OCI-LY1 (cell line): ENCODE measurements around the gene FAM32A.

Experiments
- H2AFZ ChIP-seq: fragments of 200-600 bp; sonication (generic), shearing (Covaris generic); 2 replicates; pipeline ENCODE4 v1.6.0; 2014; ENCODE audit warnings: antibody characterized with exemption, mild to moderate bottlenecking, low read length
- H3F3A ChIP-seq: fragments of 200-600 bp; sonication (generic), shearing (Covaris generic); 2 replicates; pipeline ENCODE4 v1.6.0; 2014; ENCODE audit warnings: mild to moderate bottlenecking, antibody characterized with exemption, low read length, moderate library complexity; ENCODE audit not compliant: insufficient read depth
- H3K27ac ChIP-seq: fragments of 200-600 bp; sonication (generic); 2 replicates; pipeline ENCODE4 v1.5.1; 2014; ENCODE audit warnings: low read length, mixed run types, mild to moderate bottlenecking, low read depth; ENCODE audit not compliant: poor library complexity, severe bottlenecking
- H3K27me3 ChIP-seq: fragments of 200-600 bp; sonication (generic); 2 replicates; pipeline ENCODE4 v1.6.0; 2014; ENCODE audit warnings: antibody characterized with exemption, mild to moderate bottlenecking, low read length, moderate library complexity; ENCODE audit not compliant: insufficient read depth
- H3K36me3 ChIP-seq: fragments of 200-600 bp; sonication (generic); 2 replicates; pipeline ENCODE4 v1.6.1; 2014; ENCODE audit warnings: mild to moderate bottlenecking, antibody characterized with exemption, low read length, moderate library complexity, mixed read lengths; ENCODE audit not compliant: insufficient read depth
- H3K4me1 ChIP-seq: fragments of 200-600 bp; sonication (generic); 2 replicates; pipeline ENCODE4 v1.5.1; 2014; ENCODE audit warnings: mild to moderate bottlenecking, low read length, moderate library complexity; ENCODE audit not compliant: insufficient read depth, severe bottlenecking
- H3K4me2 ChIP-seq: fragments of 200-600 bp; sonication (generic), shearing (Covaris generic); 2 replicates; pipeline ENCODE4 v1.6.1; 2014; ENCODE audit warnings: low read length
- H3K4me3 ChIP-seq: fragments of 200-600 bp; sonication (generic); 2 replicates; pipeline ENCODE4 v1.5.1; 2014; ENCODE audit warnings: low read length, low read depth, mild to moderate bottlenecking, mixed read lengths; ENCODE audit not compliant: poor library complexity, severe bottlenecking
- H3K79me2 ChIP-seq: fragments of 200-600 bp; shearing (Covaris generic); 2 replicates; pipeline ENCODE4 v1.6.1; 2016; ENCODE audit warnings: mixed run types, low read length, mixed read lengths; ENCODE audit not compliant: insufficient read depth
- H3K9ac ChIP-seq: fragments of 200-600 bp; sonication (generic), shearing (Covaris generic); 2 replicates; pipeline ENCODE4 v1.6.1; 2014; ENCODE audit warnings: mild to moderate bottlenecking, low read length, mixed read lengths
- H3K9me2 ChIP-seq: fragments of 200-600 bp; sonication (generic), shearing (Covaris generic); 2 replicates; pipeline ENCODE4 v1.6.1; 2014; ENCODE audit warnings: low read depth, mild to moderate bottlenecking, low read length, mixed read lengths
- H3K9me3 ChIP-seq: fragments of 200-600 bp; shearing (Covaris generic); 2 replicates; pipeline ENCODE4 v1.6.1; 2014; ENCODE audit warnings: low read length, mixed read lengths
- H4K20me1 ChIP-seq: fragments of 200-600 bp; sonication (generic), shearing (Covaris generic); 2 replicates; pipeline ENCODE4 v1.6.0; 2016; ENCODE audit warnings: mild to moderate bottlenecking, low read length; ENCODE audit not compliant: insufficient read depth
- CTCF ChIP-seq: fragments of 200-600 bp; sonication (generic), shearing (Covaris generic); IDR thresholded peaks from 2 replicates; pipeline ENCODE4 v1.5.1; 2017; ENCODE audit warnings: mild to moderate bottlenecking, antibody characterized with exemption, low read length, moderate library complexity, mixed read lengths
- EZH2 ChIP-seq: fragments of 200-600 bp; sonication (generic), shearing (Covaris generic); IDR thresholded peaks from 2 replicates; pipeline ENCODE4 v1.8.0; 2017; ENCODE audit warnings: borderline replicate concordance, mixed run types, mild to moderate bottlenecking, antibody characterized with exemption, low read length, moderate library complexity, mixed read lengths

The FAM32A gene

GRCh38 chr19:16216744-16217670 lies 31.8 kb downstream of the FAM32A start:
- Histone ChIP-seq H3K4me3 (no peak overlapping the region), H4K20me1 (no peaks in the 10 kb centered on the region), H3K36me3 (peaks cover 75% of the 10 kb centered on the region), H3F3A (no peaks in the 10 kb centered on the region), H3K4me1 (no peaks in the 10 kb centered on the region), H3K9me3 (peaks cover 14% of the 10 kb centered on the region), H3K9me2 (no peaks in the 10 kb centered on the region), H3K79me2 (no peaks in the 10 kb centered on the region), H3K9ac (no peak overlapping the region), H3K27me3 (no peaks in the 10 kb centered on the region), H3K4me2 (no peak overlapping the region), H2AFZ (no peak overlapping the region), H3K27ac (no peak overlapping the region)
- no peak for TF ChIP-seq CTCF
- no peak for TF ChIP-seq EZH2

GRCh38 chr19:16217716-16218451 lies 32.7 kb downstream of the FAM32A start:
- Histone ChIP-seq H3K27me3 (no peaks in the 10 kb centered on the region), H2AFZ (no peak overlapping the region), H3K9me3 (peaks cover 14% of the 10 kb centered on the region), H3K79me2 (no peaks in the 10 kb centered on the region), H3K9ac (no peak overlapping the region), H3K4me2 (no peak overlapping the region), H4K20me1 (no peaks in the 10 kb centered on the region), H3K4me1 (no peaks in the 10 kb centered on the region), H3K36me3 (peaks cover 74% of the 10 kb centered on the region), H3F3A (no peaks in the 10 kb centered on the region), H3K4me3 (no peak overlapping the region), H3K9me2 (no peaks in the 10 kb centered on the region), H3K27ac (no peak overlapping the region)
- TF ChIP-seq CTCF (no peak), EZH2 (no peak)

GRCh38 chr19:16218851-16219250 lies 33.6 kb downstream of the FAM32A start:
- H3K27ac ChIP-seq: no peak overlapping the region
- H3K9ac ChIP-seq: no peak overlapping the region
- no peak overlapping the region for H3K4me3 ChIP-seq
- H3K27me3 ChIP-seq: no peaks in the 10 kb centered on the region
- no peaks in the 10 kb centered on the region for H3K9me2 ChIP-seq
- H3K36me3 ChIP-seq: peaks cover 77% of the 10 kb centered on the region
- no peaks in the 10 kb centered on the region for H3K4me1 ChIP-seq
- peaks cover 14% of the 10 kb centered on the region for H3K9me3 ChIP-seq
- TF ChIP-seq EZH2: no peak
- TF ChIP-seq CTCF: no peak
- no peaks in the 10 kb centered on the region for H4K20me1 ChIP-seq
- H3K79me2 ChIP-seq: no peaks in the 10 kb centered on the region
- no peak overlapping the region for H2AFZ ChIP-seq
- H3K4me2 ChIP-seq: no peak overlapping the region
- no peaks in the 10 kb centered on the region for H3F3A ChIP-seq
